Astrocyte of the spinal cord (primary cell): Measurements from ENCODE around the gene FCN3.

Source experiments
- DNase-seq: peaks from one replicate; pipeline ENCODE4 v3.0.0; 2011; ENCODE audit warnings: low read depth, low spot score
- H3K4me3 ChIP-seq: 2 replicates; pipeline ENCODE4 v1.5.1; 2011; ENCODE audit warnings: low read depth, mild to moderate bottlenecking, low read length, moderate library complexity
- in situ Hi-C: cut with HindIII; loops from 2 replicates; pipeline ENCODE4 v1.10.0; 2017; ENCODE audit warnings: low sequenced_read_pairs
- TF ChIP-seq, protein P1 (sequence below): IDR thresholded peaks from 2 replicates; pipeline ENCODE4 v1.5.1; 2012; ENCODE audit warnings: low read depth, mild to moderate bottlenecking, low read length, inconsistent platforms

The FCN3 gene

GRCh38 chr1:27351541-27352107 lies 23.0 kb downstream of the FCN3 start:
- DNase-seq, result no peak
- no peak overlapping the region for H3K4me3 ChIP-seq
- TF ChIP-seq, protein P1, sequence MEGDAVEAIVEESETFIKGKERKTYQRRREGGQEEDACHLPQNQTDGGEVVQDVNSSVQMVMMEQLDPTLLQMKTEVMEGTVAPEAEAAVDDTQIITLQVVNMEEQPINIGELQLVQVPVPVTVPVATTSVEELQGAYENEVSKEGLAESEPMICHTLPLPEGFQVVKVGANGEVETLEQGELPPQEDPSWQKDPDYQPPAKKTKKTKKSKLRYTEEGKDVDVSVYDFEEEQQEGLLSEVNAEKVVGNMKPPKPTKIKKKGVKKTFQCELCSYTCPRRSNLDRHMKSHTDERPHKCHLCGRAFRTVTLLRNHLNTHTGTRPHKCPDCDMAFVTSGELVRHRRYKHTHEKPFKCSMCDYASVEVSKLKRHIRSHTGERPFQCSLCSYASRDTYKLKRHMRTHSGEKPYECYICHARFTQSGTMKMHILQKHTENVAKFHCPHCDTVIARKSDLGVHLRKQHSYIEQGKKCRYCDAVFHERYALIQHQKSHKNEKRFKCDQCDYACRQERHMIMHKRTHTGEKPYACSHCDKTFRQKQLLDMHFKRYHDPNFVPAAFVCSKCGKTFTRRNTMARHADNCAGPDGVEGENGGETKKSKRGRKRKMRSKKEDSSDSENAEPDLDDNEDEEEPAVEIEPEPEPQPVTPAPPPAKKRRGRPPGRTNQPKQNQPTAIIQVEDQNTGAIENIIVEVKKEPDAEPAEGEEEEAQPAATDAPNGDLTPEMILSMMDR, result no peak
- in situ Hi-C loops, result no loop called here

DNA sequence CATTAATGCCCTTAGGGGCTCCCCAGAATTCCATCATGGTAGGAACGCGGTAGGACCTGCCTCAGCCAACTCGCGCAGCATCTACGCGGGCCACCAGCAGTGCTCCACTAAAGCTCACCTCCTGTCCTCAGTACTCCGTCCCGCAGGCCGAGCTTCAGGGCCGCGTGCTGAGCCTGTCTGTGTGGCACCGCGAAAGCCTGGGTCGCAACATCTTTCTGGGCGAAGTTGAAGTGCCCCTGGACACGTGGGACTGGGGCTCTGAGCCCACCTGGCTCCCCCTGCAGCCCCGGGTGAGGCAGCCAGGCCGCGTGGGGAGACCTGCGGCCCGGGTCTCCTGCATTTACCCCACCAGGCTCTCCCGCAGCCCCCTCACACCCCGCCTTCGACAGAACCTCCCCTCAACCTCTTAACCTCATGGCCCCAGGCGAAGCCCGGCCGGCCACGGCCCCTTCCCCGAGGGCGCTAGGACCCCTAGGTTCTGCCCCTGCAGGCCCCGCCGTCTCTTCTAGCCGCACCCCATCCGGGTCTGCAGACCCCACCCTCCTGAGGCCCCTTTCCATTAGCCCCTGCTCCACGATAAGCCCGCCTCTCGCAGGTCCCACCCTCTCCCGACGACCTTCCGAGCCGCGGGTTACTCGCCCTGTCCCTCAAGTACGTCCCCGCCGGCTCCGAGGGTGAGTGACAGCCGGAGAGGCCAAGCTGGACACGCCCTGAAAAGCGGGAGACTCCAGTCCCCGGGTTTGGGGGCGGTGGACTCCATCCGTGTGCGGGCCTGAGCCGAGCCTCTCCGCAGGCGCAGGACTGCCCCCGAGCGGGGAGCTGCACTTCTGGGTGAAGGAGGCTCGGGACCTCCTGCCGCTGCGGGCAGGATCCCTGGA lies 23.7 kb downstream of the FCN3 start:
- in situ Hi-C loops, result no loop called here
- peak; percentile 11 for DNase-seq
- TF ChIP-seq, protein P1, result peak; percentile 13
- H3K4me3 ChIP-seq, result no peak overlapping the region

- in situ Hi-C loops, result no loop called here
- peak overlapping the region; percentile 24 for H3K4me3 ChIP-seq
- peak; percentile 59 for DNase-seq
- TF ChIP-seq, protein P1, result no peak
Observed at GRCh38 chr1:27349784-27350662, 24.6 kb downstream of the FCN3 start.

DNA sequence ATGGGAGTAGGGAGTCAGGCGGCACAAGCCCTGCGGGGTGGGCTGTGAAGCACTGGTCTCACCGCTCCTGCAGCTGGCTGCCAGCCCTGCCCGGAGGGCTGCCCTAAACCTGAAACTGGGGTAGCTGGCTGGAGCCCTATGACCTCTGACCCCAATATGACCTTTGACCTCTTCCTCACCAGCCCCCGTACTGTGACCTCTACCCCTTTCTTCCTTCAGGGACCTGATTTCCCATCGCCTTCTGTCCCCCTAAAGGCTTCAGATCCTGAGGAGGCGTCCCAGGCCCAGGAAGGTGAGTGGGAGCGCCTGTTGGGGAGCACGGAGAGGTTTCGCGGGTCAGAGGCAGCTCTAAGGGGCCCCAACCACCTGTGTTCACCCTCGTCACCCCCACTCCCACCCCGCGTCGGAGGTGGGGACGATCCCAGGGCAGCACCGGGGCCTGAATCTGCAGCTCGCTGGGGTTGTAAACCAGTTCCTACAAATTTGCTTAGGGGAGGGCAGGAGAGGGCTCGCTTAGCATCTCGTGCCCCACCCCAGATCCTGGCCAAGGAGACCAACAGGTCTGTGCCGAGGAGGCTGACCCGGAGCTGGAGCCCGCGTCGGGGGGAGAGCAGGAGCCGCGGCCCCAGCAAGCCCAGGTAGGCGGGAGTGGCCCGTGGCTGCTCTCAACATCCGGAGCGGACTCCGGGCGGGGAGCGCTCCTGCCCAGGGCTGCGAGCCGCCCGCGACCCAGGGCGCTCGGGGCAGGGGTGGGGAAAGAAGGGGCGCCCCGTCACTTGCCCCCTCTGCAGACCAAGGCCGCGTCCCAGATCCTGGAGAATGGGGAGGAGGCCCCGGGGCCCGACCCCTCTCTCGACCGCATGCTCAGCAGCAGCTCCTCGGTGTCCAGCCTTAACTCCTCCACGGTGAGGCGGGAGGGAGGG lies 25.5 kb downstream of the FCN3 start:
- TF ChIP-seq, protein P1, result no peak
- in situ Hi-C loops, result no loop called here
- DNase-seq, result peak; percentile 41
- peak overlapping the region; percentile 24 for H3K4me3 ChIP-seq

DNA sequence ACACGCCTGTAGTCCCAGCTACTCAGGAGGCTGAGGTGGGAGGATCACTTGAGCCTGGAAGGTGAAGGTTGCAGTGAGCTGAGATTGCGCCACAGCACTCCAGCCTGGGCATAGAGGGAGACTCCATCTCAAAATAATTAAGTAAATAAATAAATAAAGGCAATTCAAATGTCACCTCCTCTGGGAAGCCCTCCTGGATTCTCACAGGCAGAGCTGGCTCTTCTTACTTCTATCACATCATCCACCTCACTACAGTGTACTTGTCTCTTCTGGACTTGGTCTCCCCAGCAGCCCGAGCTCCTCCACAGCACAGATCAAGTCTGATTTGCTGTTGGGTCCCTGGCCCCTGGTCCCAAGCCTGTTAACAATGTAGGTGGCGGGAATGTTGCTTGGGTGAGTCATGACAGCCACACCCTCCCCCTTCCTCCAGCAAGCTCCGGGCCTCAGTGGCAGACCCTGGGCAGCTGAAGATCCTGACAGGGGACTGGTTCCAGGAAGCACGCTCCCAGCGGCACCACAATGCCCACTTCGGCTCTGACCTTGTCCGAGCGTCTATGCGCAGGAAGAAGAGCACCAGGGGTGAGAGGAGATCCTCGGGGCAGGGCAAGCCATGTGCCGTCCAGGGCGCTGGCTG lies 27.5 kb downstream of the FCN3 start:
- TF ChIP-seq, protein P1, result no peak
- DNase-seq, result no peak
- in situ Hi-C loops, result no loop called here
- no peak overlapping the region for H3K4me3 ChIP-seq
